IMR-90 (cell line): ENCODE data around the gene VDAC1. TPM values are rescaled to one million over a fixed set of nuclear protein-coding genes. Genes with fewer than 3 reads are reported as not detected.

Experiments used
- ATAC-seq: fragments of 200-7000 bp; cut with Tn5 transposase; 2 replicates; pipeline ENCODE4 v1.9.1; 2020; ENCODE audit warnings: low read depth, mild to moderate bottlenecking, moderate library complexity
- BruUV-seq: library from RNA; stranded (reverse); fragments of 400-500 nt; replicated peaks from 2 replicates; lab custom pipeline; 2021; lab: Mats Ljungman, UMichigan
- CTCF ChIA-PET: fragments of 300-600 bp; formaldehyde crosslinking; extraction: SDS; loops from one replicate; lab custom pipeline; 2021; ENCODE audit warnings: antibody characterized with exemption; lab: Yijun Ruan, JAX
- POLR2A ChIA-PET: fragments of 300-600 bp; sonication (Branson Sonifier 250); formaldehyde crosslinking; loops from one replicate; lab custom pipeline; 2022; ENCODE audit warnings: antibody characterized with exemption; ENCODE audit not compliant: unreplicated experiment; lab: Charles Lee
- DNase-seq: peaks from one replicate; pipeline ENCODE4 v3.0.0; 2013
- H2AFZ ChIP-seq: replicated peaks from 2 replicates; pipeline ENCODE3; 2013; ENCODE audit warnings: low read length, mild to moderate bottlenecking; ENCODE audit not compliant: poor library complexity
- H2AK5ac ChIP-seq: 2 replicates; pipeline ENCODE4 v1.6.1; 2013; ENCODE audit warnings: low read depth, low read length, inconsistent platforms
- H2AK9ac ChIP-seq: replicated peaks from 2 replicates; pipeline ENCODE3; 2013; ENCODE audit warnings: mild to moderate bottlenecking, low read depth, low read length, moderate library complexity; ENCODE audit not compliant: poor library complexity
- H2BK120ac ChIP-seq: 2 replicates; pipeline ENCODE4 v1.6.1; 2013; ENCODE audit warnings: low read depth, low read length, inconsistent platforms
- H2BK15ac ChIP-seq: 3 replicates; pipeline ENCODE4 v1.6.1; 2013; ENCODE audit warnings: low read depth, low read length, inconsistent platforms
- H2BK20ac ChIP-seq: 2 replicates; pipeline ENCODE4 v1.6.1; 2013; ENCODE audit warnings: low read depth, mild to moderate bottlenecking, inconsistent platforms, low read length, moderate library complexity
- H2BK5ac ChIP-seq: 2 replicates; pipeline ENCODE4 v1.6.1; 2013; ENCODE audit warnings: mild to moderate bottlenecking, low read depth, low read length, inconsistent platforms; ENCODE audit not compliant: poor library complexity, severe bottlenecking
- H3K14ac ChIP-seq: replicated peaks from 2 replicates; pipeline ENCODE4 v1.6.1; 2013; ENCODE audit warnings: low read depth, low read length, inconsistent platforms
- H3K18ac ChIP-seq: 2 replicates; pipeline ENCODE4 v1.6.1; 2013; ENCODE audit warnings: low read depth, low read length, control low read depth
- H3K23ac ChIP-seq: 2 replicates; pipeline ENCODE4 v1.6.1; 2013; ENCODE audit warnings: low read depth, low read length, inconsistent platforms
- H3K27ac ChIP-seq: 2 replicates; pipeline ENCODE4 v1.5.1; 2013; ENCODE audit warnings: mild to moderate bottlenecking, control low read depth, low read length; ENCODE audit not compliant: insufficient read depth
- H3K27me3 ChIP-seq: 2 replicates; pipeline ENCODE4 v1.6.1; 2013; ENCODE audit warnings: low read length; ENCODE audit not compliant: control insufficient read depth, insufficient read depth
- H3K36me3 ChIP-seq: 2 replicates; pipeline ENCODE4 v1.6.1; 2013; ENCODE audit warnings: low read length, mixed read lengths; ENCODE audit not compliant: control insufficient read depth, insufficient read depth
- H3K4ac ChIP-seq: 2 replicates; pipeline ENCODE4 v1.6.1; 2013; ENCODE audit warnings: low read depth, low read length, inconsistent platforms
- H3K4me1 ChIP-seq: 2 replicates; pipeline ENCODE4 v1.6.1; 2013; ENCODE audit warnings: low read length, mixed read lengths; ENCODE audit not compliant: control insufficient read depth, insufficient read depth
- H3K4me2 ChIP-seq: 2 replicates; pipeline ENCODE4 v1.6.1; 2013; ENCODE audit warnings: low read depth, mild to moderate bottlenecking, control low read depth, low read length, moderate library complexity
- H3K4me3 ChIP-seq: 2 replicates; pipeline ENCODE4 v1.5.1; 2013; ENCODE audit warnings: low read depth, mild to moderate bottlenecking, control low read depth, low read length, moderate library complexity; ENCODE audit not compliant: insufficient read depth
- H3K56ac ChIP-seq: 2 replicates; pipeline ENCODE4 v1.6.1; 2013; ENCODE audit warnings: low read length, inconsistent platforms; ENCODE audit not compliant: insufficient read depth; ENCODE audit errors: extremely low read depth
- H3K79me1 ChIP-seq, 2 experiments: 2 replicates each; pipeline ENCODE4 v1.6.1; 2013; ENCODE audit warnings: low read length in 2 of 2, inconsistent platforms in 1 of 2, low read depth in 1 of 2
- H3K9ac ChIP-seq: 2 replicates; pipeline ENCODE4 v1.6.1; 2013; ENCODE audit warnings: low read depth, low read length, control low read depth
- H3K9me1 ChIP-seq: 2 replicates; pipeline ENCODE4 v1.6.1; 2013; ENCODE audit warnings: low read length, inconsistent platforms; ENCODE audit not compliant: insufficient read depth
- H3K9me3 ChIP-seq: 2 replicates; pipeline ENCODE4 v1.6.1; 2013; ENCODE audit warnings: low read length; ENCODE audit not compliant: control insufficient read depth, insufficient read depth
- H4K20me1 ChIP-seq: 2 replicates; pipeline ENCODE4 v1.6.1; 2013; ENCODE audit warnings: low read length, inconsistent platforms; ENCODE audit not compliant: insufficient read depth
- H4K5ac ChIP-seq: 2 replicates; pipeline ENCODE4 v1.6.1; 2013; ENCODE audit warnings: mild to moderate bottlenecking, low read depth, low read length, control low read depth
- H4K8ac ChIP-seq, 2 experiments: 2 replicates each; pipeline ENCODE4 v1.6.1; 2013; ENCODE audit warnings: low read depth in 2 of 2, low read length in 2 of 2, control low read depth in 1 of 2, inconsistent platforms in 1 of 2
- H4K91ac ChIP-seq: 2 replicates; pipeline ENCODE4 v1.6.1; 2013; ENCODE audit warnings: low read depth, low read length, inconsistent platforms; ENCODE audit not compliant: insufficient read depth
- BHLHE40 ChIP-seq: fragments of 150-350 bp; IDR thresholded peaks from 2 replicates; pipeline ENCODE4 v1.6.1; 2016; ENCODE audit warnings: mild to moderate bottlenecking, low read depth, low read length
- CEBPB ChIP-seq: IDR thresholded peaks from 2 replicates; pipeline ENCODE4 v1.6.1; 2012; ENCODE audit warnings: low read depth, low read length, improper control_type of control experiment
- CHD1 ChIP-seq: IDR thresholded peaks from 2 replicates; pipeline ENCODE4 v1.6.1; 2012; ENCODE audit warnings: low read depth, low read length, improper control_type of control experiment
- CTCF ChIP-seq: conservative IDR thresholded peaks from 2 replicates; pipeline ENCODE4 v1.5.1; 2012; ENCODE audit warnings: mild to moderate bottlenecking, low read depth, low read length, improper control_type of control experiment
- ELK1 ChIP-seq: fragments of 150-350 bp; IDR thresholded peaks from 2 replicates; pipeline ENCODE4 v1.6.1; 2016; ENCODE audit warnings: low read depth, mild to moderate bottlenecking, low read length, moderate library complexity, borderline replicate concordance
- FOS ChIP-seq: fragments of 150-350 bp; IDR thresholded peaks from 2 replicates; pipeline ENCODE4 v1.6.1; 2016; ENCODE audit warnings: low read depth, low read length
- MAFK ChIP-seq: IDR thresholded peaks from 2 replicates; pipeline ENCODE4 v1.6.1; 2012; ENCODE audit warnings: low read depth, low read length, improper control_type of control experiment
- MAZ ChIP-seq: IDR thresholded peaks from 2 replicates; pipeline ENCODE4 v1.6.1; 2012; ENCODE audit warnings: low read depth, mild to moderate bottlenecking, low read length, improper control_type of control experiment, moderate library complexity, borderline replicate concordance
- MXI1 ChIP-seq: IDR thresholded peaks from 2 replicates; pipeline ENCODE4 v1.6.1; 2012; ENCODE audit warnings: low read depth, mild to moderate bottlenecking, low read length, moderate library complexity, borderline replicate concordance
- NFE2L2 ChIP-seq: fragments of 150-350 bp; IDR thresholded peaks from 2 replicates; pipeline ENCODE4 v1.6.1; 2016; ENCODE audit warnings: low read depth, mild to moderate bottlenecking, low read length
- POLR2A ChIP-seq: IDR thresholded peaks from 2 replicates; pipeline ENCODE4 v1.6.1; 2012; ENCODE audit warnings: mild to moderate bottlenecking, low read depth, low read length
- RAD21 ChIP-seq: IDR thresholded peaks from 2 replicates; pipeline ENCODE4 v1.6.1; 2012; ENCODE audit warnings: low read length, improper control_type of control experiment
- RCOR1 ChIP-seq: IDR thresholded peaks from 2 replicates; pipeline ENCODE4 v1.6.1; 2012; ENCODE audit warnings: mild to moderate bottlenecking, low read length, improper control_type of control experiment; ENCODE audit not compliant: insufficient replicate concordance
- RFX5 ChIP-seq: IDR thresholded peaks from 2 replicates; pipeline ENCODE4 v1.8.0; 2012; ENCODE audit warnings: low read depth, mild to moderate bottlenecking, low read length, moderate library complexity
- SMC3 ChIP-seq: fragments of 150-350 bp; IDR thresholded peaks from 2 replicates; pipeline ENCODE4 v1.6.1; 2016; ENCODE audit warnings: low read depth, mild to moderate bottlenecking, antibody characterized with exemption, low read length, moderate library complexity
- USF2 ChIP-seq: fragments of 150-350 bp; IDR thresholded peaks from 2 replicates; pipeline ENCODE4 v1.6.1; 2017; ENCODE audit warnings: mild to moderate bottlenecking, antibody characterized with exemption, low read length, low read depth
- WGBS, 2 experiments: methylation state at CpG; one replicate each; pipeline versions ENCODE4 v1.1.5 to v1.1.7; 2013; ENCODE audit warnings: missing lambda C conversion rate in 2 of 2; ENCODE audit not compliant: insufficient read length in 1 of 2; ENCODE audit errors: extremely low coverage in 2 of 2; 5-methylcytosine and 5-hydroxymethylcytosine counted together
- dilution Hi-C: fragments of 300-500 bp; cut with HindIII; formaldehyde crosslinking; loops from one replicate; pipeline ENCODE4 v1.14.3; 2018; ENCODE audit warnings: low sequenced_read_pairs; ENCODE audit not compliant: unreplicated experiment
- in situ Hi-C: fragments of 300-500 bp; cut with MboI; formaldehyde crosslinking; loops from 3 replicates; pipeline ENCODE4 v1.14.3; 2019; ENCODE audit warnings: low sequenced_read_pairs, inconsistent platforms, mixed read lengths
- intact Hi-C: fragments of 100-400 bp; cut with micrococcal nuclease; formaldehyde crosslinking; loops from 2 replicates; pipeline ENCODE4 v1.10.0; 2022
- polyA plus RNA-seq, 3 experiments: library from polyadenylated mRNA; depleted of rRNA; stranded (reverse); fragments of >200 nt; gene quantifications; 2 replicates each; pipeline ENCODE4 v1.2.3, GENCODE V29; 2012; ENCODE audit warnings: low replicate concordance in 1 of 3
- total RNA-seq: library from RNA; depleted of rRNA; stranded (reverse); fragments of >200 nt; gene quantifications from 2 replicates; pipeline ENCODE4 v1.2.3, GENCODE V29; 2012

VDAC1 gene
- total and polyA plus RNA-seq, 2 of the 4 experiments (the other 2 are of a cell fraction): 289 to 365 TPM

- Histone ChIP-seq H2BK20ac (no peak overlapping the region), H3K4me3 (no peak overlapping the region), H2BK120ac (no peak overlapping the region), H3K79me1 (no peaks in the 10 kb centered on the region), H3K27me3 (peaks cover 36% of the 10 kb centered on the region), H2BK5ac (no peak overlapping the region), H3K4ac (no peak overlapping the region), H4K5ac (no peak overlapping the region), H3K4me1 (peaks cover 6% of the 10 kb centered on the region; the same call in 1 of the 2 replicates), H4K20me1 (no peaks in the 10 kb centered on the region), H2BK15ac (no peak overlapping the region), H3K14ac (no peak overlapping the region), H3K36me3 (no peaks in the 10 kb centered on the region), H3K9ac (no peak overlapping the region), H2AFZ (no peak overlapping the region), H3K9me3 (peaks cover 1% of the 10 kb centered on the region; the same call in 1 of the 2 replicates), H2AK9ac (no peak overlapping the region), H3K9me1 (peaks cover 4% of the 10 kb centered on the region), H3K18ac (no peak overlapping the region), H4K91ac (no peak overlapping the region), H2AK5ac (no peak overlapping the region), H3K56ac (no peak overlapping the region), H4K8ac (no peak overlapping the region), H3K23ac (no peak overlapping the region), H3K27ac (no peak overlapping the region), H3K4me2 (no peak overlapping the region)
- TF ChIP-seq NFE2L2 (no peak), CTCF (no peak), SMC3 (no peak), CHD1 (no peak), RFX5 (no peak), ELK1 (no peak), RCOR1 (no peak), POLR2A (no peak), MAFK (no peak), BHLHE40 (no peak), FOS (no peak), RAD21 (no peak), USF2 (no peak), MAZ (no peak), CEBPB (no peak), MXI1 (no peak)
- dilution Hi-C loops (no loop called here), in situ Hi-C loops (no loop called here), intact Hi-C loops (no loop called here)
- ATAC-seq (no peak), DNase-seq (no peak)
- 76% methylated on average over 6 of the region's 13 CpGs; no CpG with 5 or more reads in 1 of the 2 experiments for WGBS, 2 experiments
- ChIA-PET CTCF (no interaction called here), POLR2A (no interaction called here)
- BruUV-seq: no TSS peak
Measured at GRCh38 chr5:133932441-133933168, 72.2 kb downstream of the VDAC1 start.
